GM20431 (cell line): ENCODE results near the gene SORBS2.

Experiments used
- in situ Hi-C: fragments of 300-500 bp; cut with MseI, MboI; formaldehyde crosslinking; loops from one replicate; pipeline ENCODE4 v1.15.0; 2020; ENCODE audit warnings: low sequenced_read_pairs; ENCODE audit not compliant: unreplicated experiment

The SORBS2 gene

GRCh38 chr4:185689407-185689806 is 122.6 kb downstream of the SORBS2 start:
- in situ Hi-C loops = no loop called here

GRCh38 chr4:185685804-185686203 is 126.2 kb downstream of the SORBS2 start:
- in situ Hi-C loops = no loop called here

- in situ Hi-C loops = no loop called here
These were observed 128.1 kb downstream of the SORBS2 start for GRCh38 chr4:185683896-185684295.

GRCh38 chr4:185683222-185683621 is 128.8 kb downstream of the SORBS2 start:
- in situ Hi-C loops = no loop called here

GRCh38 chr4:185682236-185682635 is 129.8 kb downstream of the SORBS2 start:
- in situ Hi-C loops = no loop called here

GRCh38 chr4:185681604-185682003 is 130.4 kb downstream of the SORBS2 start:
- in situ Hi-C loops = no loop called here

- in situ Hi-C loops = no loop called here
These were observed 131.4 kb downstream of the SORBS2 start for GRCh38 chr4:185680617-185681016.

GRCh38 chr4:185679523-185679922 is 132.5 kb downstream of the SORBS2 start:
- in situ Hi-C loops = no loop called here

GRCh38 chr4:185677637-185678314 is 134.2 kb downstream of the SORBS2 start:
- in situ Hi-C loops = no loop called here

GRCh38 chr4:185672618-185673017 is 139.4 kb downstream of the SORBS2 start:
- in situ Hi-C loops = no loop called here

GRCh38 chr4:185672151-185672550 is 139.8 kb downstream of the SORBS2 start:
- in situ Hi-C loops = no loop called here

- in situ Hi-C loops = no loop called here
These were observed 140.5 kb downstream of the SORBS2 start for GRCh38 chr4:185671496-185671895.

GRCh38 chr4:185671066-185671465 is 140.9 kb downstream of the SORBS2 start:
- in situ Hi-C loops = no loop called here

GRCh38 chr4:185669288-185669687 is 142.7 kb downstream of the SORBS2 start:
- in situ Hi-C loops = no loop called here

GRCh38 chr4:185666156-185666555 is 145.8 kb downstream of the SORBS2 start:
- in situ Hi-C loops = no loop called here

GRCh38 chr4:185665655-185666054 is 146.3 kb downstream of the SORBS2 start:
- in situ Hi-C loops = no loop called here

GRCh38 chr4:185664481-185664880 is 147.5 kb downstream of the SORBS2 start:
- in situ Hi-C loops = no loop called here

- in situ Hi-C loops = no loop called here
These were observed 149.8 kb downstream of the SORBS2 start for GRCh38 chr4:185662030-185662778.

- in situ Hi-C loops = no loop called here
These were observed 151.7 kb downstream of the SORBS2 start for GRCh38 chr4:185660340-185660739.

- in situ Hi-C loops = no loop called here
These were observed 154.3 kb downstream of the SORBS2 start for GRCh38 chr4:185657699-185658098.

GRCh38 chr4:185657183-185657582 is 154.8 kb downstream of the SORBS2 start:
- in situ Hi-C loops = no loop called here

- in situ Hi-C loops = no loop called here
These were observed 155.5 kb downstream of the SORBS2 start for GRCh38 chr4:185656467-185656931.
